K562 (cell line): ENCODE data around the gene LRRK1. TPM values are rescaled to one million over a fixed set of nuclear protein-coding genes. Genes with fewer than 3 reads are reported as not detected.
A peak's percentile ranks its signal among the peaks of the same experiment; 100 is the strongest.
"Not testable (repeated sequence)": the region's sequence is repeated elsewhere in the genome, so short reads cannot be mapped to it uniquely, and the experiment has no call there.

Experiments
- ATAC-seq: fragments of 200-7000 bp; cut with Tn5 transposase; 3 replicates; pipeline ENCODE4 v1.9.1; 2020; ENCODE audit warnings: moderate library complexity
- BruUV-seq: library from RNA; stranded (reverse); fragments of 400-500 nt; replicated peaks from 2 replicates; lab custom pipeline; 2021; lab: Mats Ljungman, UMichigan
- CTCF ChIA-PET: fragments of 300-600 bp; formaldehyde crosslinking; extraction: SDS; loops from one replicate; lab custom pipeline; 2021; ENCODE audit warnings: low intra/inter-chr PET ratio; lab: Yijun Ruan, JAX
- POLR2A ChIA-PET: fragments of 300-600, 350-650 bp; sonication (Branson Sonifier 250); formaldehyde crosslinking; extraction: SDS; loops from one replicate; lab custom pipeline; 2021; ENCODE audit warnings: antibody characterized with exemption, inconsistent platforms; lab: Yijun Ruan, JAX
- DNase-seq, 4 experiments: peaks; one replicate each; pipeline versions ENCODE4 v3.0.0 to v3.0.0-alpha.2; 2011 to 2018; ENCODE audit warnings: low spot score in 3 of 4, mixed read lengths in 3 of 4; ENCODE audit errors: extremely low read depth in 1 of 4
- FAIRE-seq: peaks from 2 replicates; lab custom pipeline; 2011; peaks lifted over from hg19 to GRCh38; lab: Jason Lieb, UNC
- H2AFZ ChIP-seq: 2 replicates; pipeline ENCODE4 v1.6.0; 2011; ENCODE audit warnings: low read depth, low read length, control low read depth, inconsistent platforms
- H3K27ac ChIP-seq: fragments of 200-600 bp; 3 replicates; pipeline ENCODE4 v1.8.0; 2011; ENCODE audit warnings: low read depth, mild to moderate bottlenecking, control low read depth, inconsistent platforms, low read length, moderate library complexity, mixed read lengths; ENCODE audit errors: extremely low read depth
- H3K27me3 ChIP-seq, 2 experiments: fragments of 300-600 bp in 1 of 2; 2 replicates in 1 of 2; 3 replicates in 1 of 2; pipeline versions ENCODE4 v1.6.0 to v1.8.0; 2011; ENCODE audit warnings: inconsistent platforms in 2 of 2, low read length in 2 of 2, mild to moderate bottlenecking in 1 of 2, mixed read lengths in 1 of 2, moderate library complexity in 1 of 2; ENCODE audit not compliant: control insufficient read depth in 2 of 2, insufficient read depth in 2 of 2
- H3K36me3 ChIP-seq: fragments of 300-600 bp; 3 replicates; pipeline ENCODE4 v1.8.0; 2011; ENCODE audit warnings: mild to moderate bottlenecking, low read length, inconsistent platforms; ENCODE audit not compliant: control insufficient read depth, insufficient read depth
- H3K4me1 ChIP-seq, 2 experiments: fragments of 200-600 bp in 1 of 2; replicated peaks in 1 of 2; 2 replicates in 1 of 2; 3 replicates in 1 of 2; pipeline versions ENCODE4 v1.5.1 to v1.8.0; 2011; ENCODE audit warnings: inconsistent platforms in 2 of 2, low read length in 2 of 2, mild to moderate bottlenecking in 1 of 2, mixed read lengths in 1 of 2, moderate library complexity in 1 of 2; ENCODE audit not compliant: control insufficient read depth in 2 of 2, insufficient read depth in 2 of 2
- H3K4me2 ChIP-seq: 2 replicates; pipeline ENCODE4 v1.6.1; 2011; ENCODE audit warnings: low read length, control low read depth, inconsistent platforms, mixed read lengths; ENCODE audit not compliant: insufficient read depth
- H3K4me3 ChIP-seq: fragments of 200-600 bp; sonication (generic), shearing (Covaris generic); 2 replicates; pipeline ENCODE4 v1.5.1; 2016; ENCODE audit warnings: control low read depth, inconsistent platforms
- H3K79me2 ChIP-seq: fragments of 200-600 bp; 3 replicates; pipeline ENCODE4 v1.8.0; 2011; ENCODE audit warnings: low read length, inconsistent platforms; ENCODE audit not compliant: control insufficient read depth, insufficient read depth
- H3K9ac ChIP-seq, 2 experiments: 2 replicates each; pipeline versions ENCODE4 v1.6.0 to v1.6.1; 2011; ENCODE audit warnings: low read depth in 2 of 2, low read length in 2 of 2, control low read depth in 1 of 2, inconsistent platforms in 1 of 2, mild to moderate bottlenecking in 1 of 2, mixed read lengths in 1 of 2; ENCODE audit not compliant: insufficient read depth in 1 of 2
- H3K9me1 ChIP-seq: one replicate; pipeline ENCODE4 v1.6.0; 2011; ENCODE audit warnings: inconsistent platforms, mild to moderate bottlenecking, low read length, moderate library complexity; ENCODE audit not compliant: control insufficient read depth, insufficient read depth
- H3K9me3 ChIP-seq: replicated peaks from 2 replicates; pipeline ENCODE4 v1.5.1; 2011; ENCODE audit warnings: low read depth, low read length, inconsistent platforms; ENCODE audit not compliant: control insufficient read depth, insufficient read depth
- H4K20me1 ChIP-seq: replicated peaks from 2 replicates; pipeline ENCODE4 v1.6.1; 2011; ENCODE audit warnings: low read length, inconsistent platforms, mixed read lengths; ENCODE audit not compliant: control insufficient read depth, insufficient read depth
- BACH1 ChIP-seq: fragments of 200-800 bp; sonication (Bioruptor generic); IDR thresholded peaks from 2 replicates; pipeline ENCODE4 v1.6.1; 2016; ENCODE audit warnings: missing genetic modification characterization, missing compliant biosample characterization
- HOXB6 ChIP-seq: fragments of 250-450 bp; sonication (Bioruptor Pico); IDR thresholded peaks from 2 replicates; pipeline ENCODE4 v1.5.1; 2022; ENCODE audit warnings: mild to moderate bottlenecking, borderline replicate concordance
- NFATC3 ChIP-seq: fragments of 450-650 bp; IDR thresholded peaks from 2 replicates; pipeline ENCODE4 v1.6.1; 2017; ENCODE audit warnings: mild to moderate bottlenecking
- RBM22 ChIP-seq: fragments of 200-400 bp; formaldehyde crosslinking; IDR thresholded peaks from 2 replicates; pipeline ENCODE4 v1.6.1; 2018; ENCODE audit warnings: low read length, low read depth; ENCODE audit not compliant: poor library complexity, severe bottlenecking
- ZNF263 ChIP-seq: sonication (generic); formaldehyde crosslinking; IDR thresholded peaks from 2 replicates; pipeline ENCODE4 v1.8.0; 2022; ENCODE audit warnings: mild to moderate bottlenecking, missing genetic modification reagents, borderline replicate concordance
- WGBS: fragments of 100-300 bp; shearing (Covaris generic); methylation state at CpG from one replicate; pipeline ENCODE4 v1.1.6; 2016; ENCODE audit warnings: low coverage, mixed read lengths; ENCODE audit not compliant: insufficient coverage; ENCODE audit errors: missing lambda C conversion rate; 5-methylcytosine and 5-hydroxymethylcytosine counted together
- in situ Hi-C: fragments of 300-500 bp; cut with MboI; formaldehyde crosslinking; loops from 4 replicates; pipeline ENCODE4 v1.15.0; 2018; ENCODE audit warnings: inconsistent platforms, mixed read lengths
- intact Hi-C: fragments of 100-400 bp; cut with micrococcal nuclease; formaldehyde crosslinking; loops from 2 replicates; pipeline ENCODE4 v1.14.2; 2022
- polyA plus RNA-seq, 8 experiments: library from polyadenylated mRNA; depleted of rRNA in 4 of 8; stranded (reverse) in 5 of 8; unstranded in 3 of 8; fragments of >200 nt; fragmentation: Nextera tagmentation in 2 of 8; fragmentation: Illumina TruSeq in 1 of 8; extraction: Ambion mirVana in 2 of 8; extraction: Trizol in 1 of 8; gene quantifications; 2 replicates each; pipeline versions ENCODE4 v1.2.1 to v1.2.3, GENCODE V29; 2011 to 2014; ENCODE audit warnings: inconsistent platforms in 1 of 8, missing spikeins in 1 of 8
- total RNA-seq, 7 experiments: library from RNA; depleted of rRNA in 6 of 7; stranded (reverse); fragments of >200 nt in 6 of 7; fragmentation: Illumina TruSeq in 2 of 7; extraction: Trizol in 2 of 7; gene quantifications; 2 replicates each; pipeline versions ENCODE4 v1.2.1 to v1.2.3, GENCODE V29; 2011 to 2021; ENCODE audit warnings: low replicate concordance in 1 of 7

LRRK1 gene
- total and polyA plus RNA-seq, 9 of the 15 experiments (the other 6 are each of a cell fraction or from before 2014, with no cell fraction given): 0.01 to 1.5 (median 0.11) TPM

DNA sequence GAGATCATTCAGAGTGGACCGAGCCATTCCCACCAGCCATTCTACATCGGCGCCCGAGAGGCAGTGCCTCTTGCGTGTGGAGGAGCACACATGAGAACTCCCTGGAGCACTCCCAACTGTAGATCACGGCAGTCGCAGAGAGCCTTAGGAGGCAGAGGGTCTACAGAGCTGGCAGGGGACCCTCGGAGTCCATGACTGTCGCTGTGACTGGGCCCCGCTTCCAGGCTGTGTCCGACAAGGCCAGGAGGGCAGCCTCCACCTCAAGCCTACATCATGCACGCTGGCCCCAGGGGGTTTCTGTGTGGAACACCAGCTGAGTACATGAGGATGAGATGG, 173.7 kb downstream of the LRRK1 start:
- 48% methylated on average over 12 of the region's 12 CpGs for WGBS
- POLR2A ChIA-PET: interaction anchor here (1.6 kb wide), 1 partner anchor 21 kb away, joined by 4 read pairs; no protein-coding TSS in a partner anchor
- intact Hi-C loops (no loop called here), in situ Hi-C loops (no loop called here)
- CTCF ChIA-PET: no interaction called here
- TF ChIP-seq BACH1 (tag) (no peak), HOXB6 (CRISPR knock-in tag) (no peak), RBM22 (no peak), ZNF263 (CRISPR knock-in tag) (peak; percentile 83)
- H3K4me3 ChIP-seq: no peak overlapping the region
- H3K9me1 ChIP-seq: no peaks in the 10 kb centered on the region
- no peaks in the 10 kb centered on the region for H3K9me3 ChIP-seq
- no TSS peak for BruUV-seq
- FAIRE-seq: no peak
- peaks cover 0 to 13% of the 10 kb centered on the region in 2 experiments; a peak in 3 of 5 replicates for H3K4me1 ChIP-seq
- H3K4me2 ChIP-seq: no peak overlapping the region
- H3K79me2 ChIP-seq: no peaks in the 10 kb centered on the region
- no peak for ATAC-seq
- no peaks in the 10 kb centered on the region for H4K20me1 ChIP-seq
- no peak for DNase-seq
- no peak overlapping the region for H2AFZ ChIP-seq
- H3K27me3 ChIP-seq: peaks cover 4 to 18% of the 10 kb centered on the region in 2 experiments; a peak in 3 of 5 replicates
- H3K27ac ChIP-seq: no peak overlapping the region
- H3K9ac ChIP-seq: peak overlapping the region in 1 of 2 experiments; percentile 39; a peak in 1 of 4 replicates
- no peaks in the 10 kb centered on the region for H3K36me3 ChIP-seq

DNA sequence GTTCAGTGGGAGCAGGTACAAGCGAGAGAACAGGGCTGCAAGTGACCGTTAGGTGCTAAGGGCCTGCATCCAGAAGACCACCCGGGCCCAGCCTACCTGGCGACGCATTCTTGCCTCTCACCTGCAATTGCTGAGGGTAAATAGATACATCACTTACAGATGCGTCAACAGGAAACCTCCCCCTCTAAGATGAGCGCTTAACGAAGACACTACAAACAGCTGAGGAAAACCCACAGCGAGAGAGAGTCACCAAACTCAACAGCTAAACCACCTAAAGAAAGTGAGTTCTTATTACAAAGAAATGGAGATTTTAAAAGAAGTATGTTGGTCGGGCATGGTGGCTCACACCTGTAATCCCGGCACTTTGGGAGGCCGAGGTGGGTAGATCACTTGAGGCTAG, 174.8 kb downstream of the LRRK1 start:
- Histone ChIP-seq H3K9ac (no peak overlapping the region), H3K4me2 (no peak overlapping the region), H3K79me2 (no peaks in the 10 kb centered on the region), H3K27ac (no peak overlapping the region), H3K9me1 (no peaks in the 10 kb centered on the region), H3K4me1 (peaks cover 0 to 5% of the 10 kb centered on the region in 2 experiments; a peak in 3 of 5 replicates), H3K4me3 (no peak overlapping the region), H3K27me3 (peaks cover 4 to 18% of the 10 kb centered on the region in 2 experiments; a peak in 3 of 5 replicates), H2AFZ (no peak overlapping the region), H3K36me3 (no peaks in the 10 kb centered on the region), H4K20me1 (no peaks in the 10 kb centered on the region), H3K9me3 (no peaks in the 10 kb centered on the region)
- ChIA-PET POLR2A (interaction anchor here (0.8 to 1.6 kb wide), 2 partner anchors 20 to 164 kb away, joined by 3 to 4 read pairs; no protein-coding TSS in a partner anchor), CTCF (no interaction called here)
- FAIRE-seq (no peak), ATAC-seq (no peak), DNase-seq (no peak)
- TF ChIP-seq NFATC3: no peak
- BruUV-seq: no TSS peak
- intact Hi-C loops: no loop called here
- in situ Hi-C loops: no loop called here
- WGBS: 25% methylated on average over 12 of the region's 12 CpGs

DNA sequence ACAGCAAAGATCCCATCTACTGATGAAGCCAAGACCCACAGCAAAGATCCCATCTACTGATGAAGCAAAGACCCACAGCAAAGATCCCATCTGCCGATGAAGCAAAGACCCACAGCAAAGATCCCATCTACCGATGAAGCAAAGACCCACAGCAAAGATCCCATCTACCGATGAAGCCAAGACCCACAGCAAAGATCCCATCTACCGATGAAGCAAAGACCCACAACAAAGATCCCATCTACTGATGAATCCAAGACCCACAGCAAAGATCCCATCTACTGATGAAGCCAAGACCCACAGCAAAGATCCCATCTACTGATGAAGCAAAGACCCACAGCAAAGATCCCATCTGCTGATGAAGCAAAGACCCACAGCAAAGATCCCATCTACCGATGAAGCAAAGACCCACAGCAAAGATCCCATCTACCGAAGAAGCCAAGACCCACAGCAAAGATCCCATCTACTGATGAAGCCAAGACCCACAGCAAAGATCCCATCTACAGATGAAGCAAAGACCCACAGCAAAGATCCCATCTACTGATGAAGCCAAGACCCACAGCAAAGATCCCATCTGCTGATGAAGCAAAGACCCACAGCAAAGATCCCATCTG, 176.7 kb downstream of the LRRK1 start:
- H3K79me2 ChIP-seq, H2AFZ ChIP-seq, DNase-seq, H3K9me1 ChIP-seq, H3K9me3 ChIP-seq, H3K9ac ChIP-seq, FAIRE-seq, H3K4me2 ChIP-seq, ATAC-seq, H3K27ac ChIP-seq, H3K4me1 ChIP-seq, in situ Hi-C loops, H3K4me3 ChIP-seq, H3K36me3 ChIP-seq, POLR2A ChIA-PET, intact Hi-C loops, CTCF ChIA-PET, H4K20me1 ChIP-seq, BruUV-seq: not testable (repeated sequence)
- peaks cover 4 to 33% of the 10 kb centered on the region in 2 experiments; a peak in 3 of 5 replicates for H3K27me3 ChIP-seq
- WGBS: 62% methylated on average over 6 of the region's 6 CpGs
